Measurements from ENCODE around the gene HS3ST1.
"Not testable (repeated sequence)": the region's sequence is repeated elsewhere in the genome, so short reads cannot be mapped to it uniquely, and the experiment has no call there.

HS3ST1 gene

DNA sequence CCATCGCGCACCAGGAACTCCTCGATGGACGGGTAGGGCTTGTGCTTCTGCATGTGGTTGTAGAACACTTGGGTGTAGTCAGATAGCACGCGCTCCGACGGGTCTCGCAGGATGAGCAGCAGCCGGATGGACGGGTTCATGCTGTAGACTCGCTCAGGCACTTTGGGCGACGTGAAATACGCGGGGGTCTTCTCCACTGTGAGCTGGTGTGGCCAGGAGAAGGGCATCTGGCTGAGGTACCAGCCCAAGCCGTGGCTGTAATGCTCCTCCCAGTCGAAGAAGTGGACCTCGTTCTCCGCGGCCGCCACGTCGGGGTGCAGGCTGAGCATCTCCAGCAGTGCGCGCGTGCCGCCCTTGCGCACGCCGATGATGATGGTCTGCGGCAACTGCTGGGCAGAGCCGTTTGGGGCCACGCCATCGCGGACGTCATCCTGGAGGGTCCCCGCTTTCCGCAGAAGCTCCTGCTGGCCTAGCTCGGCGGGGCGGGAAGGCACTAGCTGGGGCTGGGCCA, 29.2 kb downstream of the HS3ST1 start:
- DNase-seq: no peak

DNA sequence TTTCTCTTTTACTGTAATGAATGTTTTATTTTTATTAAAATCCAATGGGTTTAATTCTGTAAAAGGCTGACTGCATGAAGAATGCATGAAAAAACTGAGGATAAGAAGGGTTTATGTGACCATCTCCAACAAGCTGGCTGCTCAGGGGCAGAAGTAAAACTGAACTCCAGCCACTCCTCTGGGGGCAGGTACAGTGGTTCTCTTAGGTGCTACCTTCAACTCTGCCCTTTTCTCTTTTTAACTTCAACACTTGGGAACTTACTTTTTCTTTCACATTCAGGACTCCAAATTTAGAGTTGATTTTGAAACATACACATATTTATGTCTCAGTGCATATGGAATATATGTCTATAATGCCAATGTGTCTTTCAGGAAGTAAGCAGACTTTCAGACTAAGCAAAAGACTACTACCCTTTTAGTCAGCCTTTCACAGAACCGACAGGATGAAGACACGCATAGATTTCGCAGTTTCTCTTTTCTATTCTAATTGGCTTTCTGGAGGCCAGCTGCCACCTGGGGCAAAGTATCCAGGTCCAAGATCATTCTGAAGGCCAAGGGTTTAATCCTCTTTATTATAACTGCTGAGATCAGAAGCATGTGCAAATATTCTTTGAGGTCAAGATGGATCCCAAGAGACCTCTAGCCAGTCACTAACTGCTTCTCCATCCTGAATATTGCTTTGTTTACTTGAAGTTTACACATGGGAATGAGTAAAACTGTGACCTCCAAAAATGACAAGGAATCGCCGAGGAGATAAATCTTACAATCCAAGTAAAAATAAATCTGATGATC, 30.7 kb downstream of the HS3ST1 start:
- no peak for DNase-seq

DNA sequence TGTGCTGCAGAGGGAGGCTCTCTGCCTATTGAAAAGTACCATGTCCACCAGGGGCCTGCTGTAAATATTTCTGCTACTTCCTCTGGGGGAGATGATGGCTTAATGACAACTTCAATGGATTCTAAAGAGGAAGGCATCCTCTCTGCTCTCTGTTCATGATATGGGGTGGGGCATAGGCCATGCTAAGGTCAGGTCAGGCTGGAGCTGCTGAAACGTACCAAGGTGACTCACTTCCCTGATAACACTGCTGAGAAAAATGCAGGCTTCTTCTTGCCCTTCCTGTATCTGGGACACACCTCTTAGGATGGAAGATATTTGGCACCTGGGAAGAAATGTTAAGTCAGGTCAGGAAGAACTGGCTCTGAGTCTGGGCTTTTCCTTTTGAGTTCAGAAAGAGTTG, 31.5 kb downstream of the HS3ST1 start:
- no peak for DNase-seq

DNA sequence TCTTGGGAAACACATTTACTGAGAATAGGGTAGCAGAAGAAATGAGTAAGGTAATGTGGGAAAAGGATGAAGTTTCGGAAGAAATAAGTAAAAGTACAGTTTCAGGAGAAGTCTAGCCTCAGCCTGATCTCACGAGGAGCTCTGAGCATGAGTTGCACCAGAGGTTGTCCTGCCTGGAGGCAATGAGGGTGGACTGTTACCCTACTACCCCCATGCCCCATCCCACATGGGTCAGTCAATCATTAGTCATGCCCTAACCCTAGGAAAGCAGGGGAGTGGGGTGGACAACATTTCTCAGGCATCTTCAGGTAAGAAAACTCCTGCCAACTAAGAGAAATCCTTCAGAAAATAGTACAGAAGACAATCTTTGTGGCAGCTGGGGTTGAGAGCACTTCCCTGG, 35.1 kb downstream of the HS3ST1 start:
- no peak for DNase-seq

DNA sequence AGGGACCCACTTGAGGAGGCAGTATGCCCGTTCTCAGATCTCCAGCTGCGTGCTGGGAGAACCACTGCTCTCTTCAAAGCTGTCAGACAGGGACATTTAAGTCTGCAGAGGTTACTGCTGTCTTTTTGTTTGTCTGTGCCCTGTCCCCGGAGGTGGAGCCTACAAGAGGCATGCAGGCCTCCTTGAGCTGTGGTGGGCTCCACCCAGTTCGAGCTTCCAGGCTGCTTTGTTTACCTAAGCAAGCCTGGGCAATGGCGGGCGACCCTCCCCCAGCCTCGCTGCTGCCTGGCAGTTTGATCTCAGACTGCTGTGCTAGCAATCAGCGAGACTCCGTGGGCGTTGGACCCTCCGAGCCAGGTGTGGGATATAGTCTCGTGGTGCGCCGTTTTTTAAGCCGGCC, 44.6 kb downstream of the HS3ST1 start:
- not testable (repeated sequence) for DNase-seq

DNA sequence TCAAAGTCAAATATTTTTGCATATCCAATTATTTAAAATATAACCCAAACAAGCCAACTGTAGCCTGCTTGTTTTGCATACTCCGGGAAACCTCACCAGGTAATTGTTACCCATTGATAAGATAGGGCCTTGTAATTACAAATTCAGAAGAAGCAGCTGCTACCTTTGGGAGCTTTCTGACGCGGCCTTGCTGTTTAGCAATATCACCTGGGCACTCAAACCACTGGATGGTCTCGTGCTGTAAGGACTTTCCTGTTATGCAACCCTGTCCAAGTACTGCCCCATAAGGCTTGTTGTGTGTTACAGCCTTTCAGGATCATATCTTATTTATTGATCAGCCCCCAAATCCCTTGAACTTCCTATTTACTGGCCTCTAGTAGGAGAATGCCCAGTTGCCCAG, 52.1 kb downstream of the HS3ST1 start:
- no peak for DNase-seq

DNA sequence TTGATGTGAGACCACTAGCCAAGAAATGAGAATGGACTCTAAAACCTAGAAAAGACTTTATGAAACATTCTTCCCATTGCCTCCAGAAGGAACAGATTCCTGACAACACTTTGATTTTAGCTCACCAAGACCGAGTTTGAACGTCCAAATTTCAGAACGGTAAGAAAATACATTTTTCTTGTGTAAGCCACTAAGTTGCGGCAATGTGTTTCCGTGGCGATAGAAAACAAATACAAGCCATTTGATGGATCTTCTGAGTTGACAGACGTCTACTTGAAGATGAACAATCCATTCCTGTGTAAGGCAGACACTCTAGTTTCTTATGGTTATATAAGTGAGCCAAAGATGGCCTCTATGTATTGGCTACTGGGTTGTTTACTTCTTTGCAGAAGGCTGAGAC, 52.5 kb downstream of the HS3ST1 start:
- no peak for DNase-seq

DNA sequence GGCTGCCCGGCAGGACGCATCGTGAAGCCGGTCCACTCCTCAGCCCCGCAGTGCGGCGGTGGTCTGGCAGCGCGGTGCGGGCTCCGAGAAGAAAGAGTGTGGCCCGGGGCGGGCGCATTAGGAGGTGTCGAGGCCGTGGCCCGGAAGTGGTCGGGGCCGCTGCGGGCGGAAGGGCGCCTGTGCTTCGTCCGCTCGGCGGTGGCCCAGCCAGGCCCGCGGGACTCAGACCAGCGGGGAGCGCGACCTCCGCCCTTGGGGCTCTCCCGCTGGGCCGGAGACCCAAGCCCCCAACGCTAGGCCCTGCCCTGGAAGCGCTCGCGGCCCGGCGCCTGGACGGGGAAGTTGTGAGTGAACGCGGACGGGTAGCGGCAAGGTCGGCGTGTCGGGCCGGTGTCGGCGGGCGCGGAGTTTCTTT, 60.0 kb downstream of the HS3ST1 start:
- no peak for DNase-seq

DNA sequence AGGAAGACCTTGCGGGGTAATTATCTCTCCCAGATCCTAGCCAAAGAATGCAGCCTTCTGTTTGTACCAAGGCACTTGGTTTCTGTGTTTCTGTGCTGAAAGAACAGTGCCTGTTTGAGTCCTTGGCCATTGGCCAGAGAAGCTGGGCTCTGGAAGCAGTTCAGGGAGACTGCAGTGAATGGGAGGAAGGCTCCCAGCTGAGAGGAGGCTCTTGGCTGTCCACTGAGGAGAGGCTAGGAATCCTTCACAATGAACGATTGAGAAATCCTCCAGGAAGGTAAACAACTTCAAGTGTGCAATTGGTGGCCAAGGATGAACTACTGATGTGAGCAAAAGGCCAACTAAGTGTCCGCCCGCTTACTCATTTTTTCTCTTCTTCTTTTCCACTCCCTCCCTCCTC, 61.3 kb downstream of the HS3ST1 start:
- DNase-seq: peak; percentile 53 to 70

DNA sequence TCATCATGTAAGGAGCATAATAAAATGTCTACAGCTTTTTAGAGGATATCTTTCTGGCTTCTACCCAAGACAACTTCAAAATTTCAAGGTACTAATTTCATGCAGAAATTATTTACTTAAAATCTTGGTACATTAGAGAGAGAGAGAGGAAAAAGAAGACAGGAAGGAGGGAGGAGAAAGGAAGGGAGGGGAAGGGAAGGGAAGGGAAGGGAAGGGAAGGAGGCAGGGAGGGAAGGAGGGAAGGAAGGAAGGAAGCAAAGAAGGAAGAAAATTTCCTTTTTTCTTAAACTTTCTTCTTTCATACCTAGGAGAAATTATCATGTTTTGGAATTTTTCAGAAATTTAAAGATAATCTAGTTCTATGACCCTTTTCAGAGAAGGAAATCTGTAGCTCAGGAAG, 61.8 kb downstream of the HS3ST1 start:
- no peak for DNase-seq

DNA sequence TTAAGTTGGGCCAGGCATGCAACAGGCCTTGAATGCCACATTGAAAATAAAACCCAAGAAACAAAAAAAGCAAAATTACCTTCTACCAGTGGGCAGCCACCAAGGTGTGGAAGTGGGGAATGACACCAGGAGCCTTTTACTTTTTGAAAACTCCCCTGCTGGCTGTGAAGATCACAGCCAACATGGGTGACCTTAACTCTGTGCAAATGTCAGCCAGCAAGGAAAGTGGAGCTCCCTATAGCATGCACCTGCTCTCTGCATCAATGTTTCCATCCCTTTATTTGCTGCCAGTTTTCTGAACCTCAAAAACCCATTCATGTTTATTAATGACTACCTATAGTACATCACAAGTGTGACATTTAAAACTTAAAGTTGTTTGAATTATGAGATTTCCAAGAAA, 63.7 kb downstream of the HS3ST1 start:
- DNase-seq: no peak

DNA sequence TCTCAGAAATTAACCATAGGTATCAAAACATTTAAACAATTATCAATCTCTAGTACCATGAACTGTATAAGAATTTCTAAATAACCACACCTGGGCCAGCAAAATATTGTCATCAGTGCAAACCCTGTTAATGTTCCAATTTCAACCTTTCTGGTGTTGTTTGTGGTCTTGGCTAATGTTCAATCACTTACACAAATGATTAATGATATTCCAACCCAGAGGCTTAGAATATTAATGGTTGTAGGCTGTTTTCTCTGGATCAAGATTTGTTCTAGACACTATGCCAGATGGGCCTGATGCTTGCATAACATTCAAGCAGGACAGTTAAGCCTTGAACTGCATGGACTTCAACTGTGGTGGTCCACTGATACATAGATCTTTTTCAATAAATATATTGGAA, 69.1 kb downstream of the HS3ST1 start:
- DNase-seq: no peak

DNA sequence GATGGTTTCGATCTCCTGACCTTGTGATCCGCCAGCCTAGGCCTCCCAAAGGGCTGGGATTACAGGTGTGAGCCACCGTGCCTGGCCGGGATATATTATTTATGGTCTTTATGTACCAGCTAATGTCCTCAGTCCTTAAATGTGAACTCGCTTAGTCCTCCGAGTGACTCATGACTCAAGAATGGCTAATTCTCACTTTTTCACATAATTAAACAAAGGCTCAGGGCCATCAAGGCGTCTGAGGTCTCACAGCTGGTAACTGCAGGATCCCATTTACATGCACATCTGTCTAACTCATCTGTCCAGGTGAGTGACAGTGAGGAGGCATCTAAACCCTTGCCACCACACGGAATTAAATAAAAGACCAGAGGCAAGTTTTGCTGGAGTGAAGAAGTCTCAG, 73.5 kb downstream of the HS3ST1 start:
- no peak for DNase-seq

DNA sequence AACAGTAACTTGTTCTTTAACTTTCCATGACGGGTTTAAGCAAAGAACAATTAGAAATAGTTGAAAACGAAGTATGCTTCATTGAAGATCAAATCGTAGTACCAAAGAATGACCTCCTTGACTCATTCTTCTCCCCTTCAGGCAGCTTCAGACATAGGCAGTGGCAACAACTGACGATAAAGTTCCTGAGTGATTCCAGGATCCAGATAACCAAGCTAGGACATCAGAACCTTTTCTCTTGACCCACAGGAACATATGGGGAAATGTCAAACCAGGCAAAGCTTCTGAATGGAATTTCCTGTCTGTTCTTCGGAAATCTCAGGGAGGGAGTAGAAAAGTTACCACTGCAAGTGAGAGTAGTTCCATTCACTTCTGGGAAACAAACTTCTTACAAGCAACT, 74.2 kb downstream of the HS3ST1 start:
- no peak for DNase-seq

DNA sequence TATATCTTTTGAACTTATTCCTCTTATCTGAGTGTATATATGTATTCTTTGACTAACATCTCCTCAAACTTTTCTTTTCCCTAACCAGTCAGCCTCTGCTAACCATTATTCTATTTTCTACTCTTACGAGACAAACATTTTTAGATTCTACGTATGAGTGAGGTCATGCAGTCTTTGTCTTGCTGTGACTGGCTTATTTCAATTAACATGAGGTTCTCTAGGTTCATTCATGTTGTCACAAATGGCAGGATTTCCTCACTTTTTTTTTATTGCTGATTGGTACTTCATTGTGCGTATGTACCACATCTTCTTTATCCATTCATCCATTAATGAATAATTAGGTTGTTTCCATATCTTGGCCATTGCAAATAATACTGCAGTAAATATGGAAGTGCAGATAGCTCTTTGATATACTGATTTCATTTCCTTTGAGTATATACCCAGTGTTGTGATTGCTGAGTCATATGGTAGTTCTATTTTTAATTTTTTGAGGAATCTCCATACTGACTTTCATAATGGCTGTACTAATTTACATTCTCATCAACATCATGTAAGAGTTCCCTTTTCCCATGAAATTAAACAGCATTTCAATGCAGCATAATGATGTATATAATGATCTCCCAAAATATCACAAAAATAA, 80.1 kb downstream of the HS3ST1 start:
- no peak for DNase-seq

DNA sequence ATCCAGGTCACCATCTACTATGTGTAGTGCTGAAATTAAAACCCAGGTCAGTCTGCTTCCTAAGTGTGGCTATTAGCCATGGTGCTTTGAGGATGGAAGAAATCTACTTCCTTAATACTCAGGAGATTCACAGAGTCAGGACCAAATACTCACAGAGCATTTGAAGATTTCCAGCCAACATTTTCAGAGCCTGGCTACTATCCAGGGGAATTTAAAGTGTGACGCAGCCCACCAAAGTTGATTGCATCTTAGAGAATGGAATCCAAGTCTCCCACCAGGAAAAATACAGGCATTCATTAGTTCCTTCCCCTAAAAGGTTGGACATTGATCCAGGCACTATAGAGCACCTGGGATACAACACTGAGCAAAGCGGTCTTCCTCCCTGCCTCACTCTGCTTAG, 83.8 kb downstream of the HS3ST1 start:
- DNase-seq: no peak

DNA sequence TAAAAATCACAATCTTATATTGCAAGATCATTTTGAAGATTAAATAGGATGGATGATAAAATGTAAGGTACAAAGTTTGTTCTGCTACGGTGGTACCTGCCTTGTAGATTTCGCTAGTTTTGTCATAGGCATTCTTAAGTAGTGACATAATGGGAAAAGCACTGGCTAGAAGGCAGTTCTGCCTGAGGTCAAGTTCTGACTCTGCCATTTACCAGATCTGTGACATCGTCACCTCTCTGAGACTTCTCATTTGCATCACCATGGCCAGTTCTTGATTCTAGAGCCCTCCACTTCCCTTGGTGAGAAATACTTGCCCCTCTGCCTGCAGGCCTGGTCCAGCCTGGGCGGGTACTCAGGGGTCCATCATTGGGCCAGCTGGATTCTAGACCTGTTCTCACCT, 85.2 kb downstream of the HS3ST1 start:
- no peak for DNase-seq
